ENCODE measurements around the gene WWOX.

Gene WWOX

GRCh38 chr16:78791926-78792325, 692.5 kb downstream of the WWOX start:
- no CpG with 5 or more reads among the region's 7 CpGs for WGBS (ENCODE audit: extremely low coverage, insufficient coverage, low lambda C conversion rate)

DNA sequence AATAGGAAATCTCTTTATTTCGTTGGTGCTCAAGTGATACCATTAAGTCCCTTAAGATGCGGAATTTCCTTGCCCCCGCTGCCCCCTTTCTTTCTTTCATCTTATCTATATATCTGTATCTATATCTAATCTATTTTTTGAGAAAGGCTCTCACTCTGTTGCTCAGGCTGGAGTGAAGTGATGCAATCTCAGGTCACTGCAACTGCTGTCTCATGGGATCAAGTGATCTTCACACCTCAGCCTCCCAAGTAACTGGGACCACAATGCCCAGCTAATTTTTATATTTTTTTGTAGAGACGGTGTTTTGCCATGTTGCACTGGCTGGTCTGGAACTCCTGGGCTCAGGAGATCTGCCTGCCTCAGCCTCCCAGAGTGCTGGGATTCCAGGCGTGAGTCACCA, 693.5 kb downstream of the WWOX start:
- DNase-seq, result peak; percentile 28

More at GRCh38 chr16:78791926-78792325, 692.5 kb downstream of the WWOX start:
- Histone ChIP-seq H2BK5ac (ENCODE audit: low read length) (no peak overlapping the region), H3K4me3 (ENCODE audit: low read length) (no peak overlapping the region), H2BK15ac (replicated peaks; ENCODE audit: low read depth) (no peak overlapping the region), H3K56ac (ENCODE audit: low read length) (no peak overlapping the region), H3K36me3 (ENCODE audit: control insufficient read depth, insufficient read depth, low read length) (no peaks in the 10 kb centered on the region), H3K27ac (ENCODE audit: low read depth, low read length) (no peak overlapping the region), H4K8ac (ENCODE audit: low read depth, low read length) (no peak overlapping the region), H3K4ac (ENCODE audit: low read depth, low read length) (no peak overlapping the region), H3K79me2 (ENCODE audit: control insufficient read depth, insufficient read depth, low read length) (no peaks in the 10 kb centered on the region), H4K5ac (ENCODE audit: low read length) (no peak overlapping the region), H3K9ac (ENCODE audit: low read length) (no peak overlapping the region), H3K27me3 (ENCODE audit: insufficient read depth, low read length, poor library complexity) (no peaks in the 10 kb centered on the region), H3K79me1 (ENCODE audit: low read length) (no peaks in the 10 kb centered on the region), H3K4me1 (ENCODE audit: control insufficient read depth, low read depth, low read length) (no peaks in the 10 kb centered on the region), H2BK120ac (ENCODE audit: low read depth, low read length) (no peak overlapping the region), H3K23ac (ENCODE audit: low read length) (no peak overlapping the region), H3K18ac (ENCODE audit: low read length) (no peak overlapping the region), H3K4me2 (ENCODE audit: low read length) (no peak overlapping the region), H2AK5ac (ENCODE audit: low read length) (no peak overlapping the region)
- no peak for DNase-seq

DNA sequence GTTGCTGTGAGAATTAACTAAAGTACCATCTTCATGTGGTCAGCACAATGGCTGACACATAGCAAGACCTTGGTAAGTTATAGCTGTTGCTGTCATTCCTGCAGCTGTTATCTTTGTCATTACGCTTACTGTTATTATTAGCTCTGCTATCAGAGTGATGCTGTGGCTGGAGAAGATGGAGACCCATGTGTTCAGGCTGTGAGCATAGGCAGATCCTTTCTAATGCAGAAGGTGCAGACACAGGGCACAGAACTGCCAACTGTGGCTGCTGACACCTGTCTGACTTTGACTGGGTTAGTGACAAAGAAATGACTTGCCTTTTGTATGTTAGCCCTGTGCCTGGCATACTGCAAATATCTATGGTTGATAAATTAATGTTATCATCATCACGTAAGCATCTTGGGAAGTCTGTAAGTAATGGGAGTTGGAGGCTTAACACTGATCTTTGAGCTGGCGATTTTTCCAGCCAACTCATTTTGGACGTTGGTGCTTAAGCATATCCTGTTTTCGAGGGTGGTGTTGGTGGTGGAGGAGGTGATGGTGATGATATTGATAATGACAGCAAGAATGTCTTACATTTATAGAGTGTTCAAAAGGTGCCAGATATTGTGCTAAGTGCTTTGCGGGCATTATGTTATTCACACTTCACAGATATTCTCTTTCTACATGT, 695.3 kb downstream of the WWOX start:
- Histone ChIP-seq H3K36me3 (ENCODE audit: control insufficient read depth, insufficient read depth, low read length) (no peaks in the 10 kb centered on the region), H4K8ac (ENCODE audit: low read depth, low read length) (no peak overlapping the region), H3K79me2 (ENCODE audit: control insufficient read depth, insufficient read depth, low read length) (no peaks in the 10 kb centered on the region), H3K27me3 (ENCODE audit: insufficient read depth, low read length, poor library complexity) (no peaks in the 10 kb centered on the region), H3K79me1 (ENCODE audit: low read length) (no peaks in the 10 kb centered on the region), H3K4me1 (ENCODE audit: control insufficient read depth, low read depth, low read length) (no peaks in the 10 kb centered on the region), H3K9ac (ENCODE audit: low read length) (no peak overlapping the region), H4K5ac (ENCODE audit: low read length) (no peak overlapping the region), H3K4ac (ENCODE audit: low read depth, low read length) (no peak overlapping the region), H2BK15ac (replicated peaks; ENCODE audit: low read depth) (no peak overlapping the region), H2AK5ac (ENCODE audit: low read length) (no peak overlapping the region), H3K4me2 (ENCODE audit: low read length) (no peak overlapping the region), H2BK5ac (ENCODE audit: low read length) (no peak overlapping the region), H3K23ac (ENCODE audit: low read length) (no peak overlapping the region), H3K27ac (ENCODE audit: low read depth, low read length) (no peak overlapping the region), H3K4me3 (ENCODE audit: low read length) (no peak overlapping the region), H3K56ac (ENCODE audit: low read length) (no peak overlapping the region), H3K18ac (ENCODE audit: low read length) (no peak overlapping the region), H2BK120ac (ENCODE audit: low read depth, low read length) (no peak overlapping the region)
- no peak for DNase-seq
- no CpG with 5 or more reads among the region's 6 CpGs for WGBS (ENCODE audit: extremely low coverage, insufficient coverage, low lambda C conversion rate)

More for the DNA sequence above, 693.5 kb downstream of the WWOX start:
- H2AK5ac ChIP-seq (ENCODE audit: low read length), result no peak overlapping the region
- H3K4me1 ChIP-seq (ENCODE audit: control insufficient read depth, low read depth, low read length), result no peaks in the 10 kb centered on the region
- H3K4ac ChIP-seq (ENCODE audit: low read depth, low read length), result no peak overlapping the region
- H3K18ac ChIP-seq (ENCODE audit: low read length), result no peak overlapping the region
- H2BK15ac ChIP-seq (replicated peaks; ENCODE audit: low read depth), result no peak overlapping the region
- no peak overlapping the region for H4K5ac ChIP-seq (ENCODE audit: low read length)
- no peak overlapping the region for H3K27ac ChIP-seq (ENCODE audit: low read depth, low read length)
- no peak overlapping the region for H3K9ac ChIP-seq (ENCODE audit: low read length)
- no peak overlapping the region for H3K23ac ChIP-seq (ENCODE audit: low read length)
- H2BK5ac ChIP-seq (ENCODE audit: low read length), result no peak overlapping the region
- no peak overlapping the region for H3K4me2 ChIP-seq (ENCODE audit: low read length)
- no CpG with 5 or more reads among the region's 5 CpGs for WGBS (ENCODE audit: extremely low coverage, insufficient coverage, low lambda C conversion rate)
- H4K8ac ChIP-seq (ENCODE audit: low read depth, low read length), result no peak overlapping the region
- H3K79me2 ChIP-seq (ENCODE audit: control insufficient read depth, insufficient read depth, low read length), result no peaks in the 10 kb centered on the region
- no peaks in the 10 kb centered on the region for H3K36me3 ChIP-seq (ENCODE audit: control insufficient read depth, insufficient read depth, low read length)
- H3K27me3 ChIP-seq (ENCODE audit: insufficient read depth, low read length, poor library complexity), result no peaks in the 10 kb centered on the region
- no peak overlapping the region for H2BK120ac ChIP-seq (ENCODE audit: low read depth, low read length)
- H3K4me3 ChIP-seq (ENCODE audit: low read length), result no peak overlapping the region
- H3K79me1 ChIP-seq (ENCODE audit: low read length), result no peaks in the 10 kb centered on the region
- no peak overlapping the region for H3K56ac ChIP-seq (ENCODE audit: low read length)

DNA sequence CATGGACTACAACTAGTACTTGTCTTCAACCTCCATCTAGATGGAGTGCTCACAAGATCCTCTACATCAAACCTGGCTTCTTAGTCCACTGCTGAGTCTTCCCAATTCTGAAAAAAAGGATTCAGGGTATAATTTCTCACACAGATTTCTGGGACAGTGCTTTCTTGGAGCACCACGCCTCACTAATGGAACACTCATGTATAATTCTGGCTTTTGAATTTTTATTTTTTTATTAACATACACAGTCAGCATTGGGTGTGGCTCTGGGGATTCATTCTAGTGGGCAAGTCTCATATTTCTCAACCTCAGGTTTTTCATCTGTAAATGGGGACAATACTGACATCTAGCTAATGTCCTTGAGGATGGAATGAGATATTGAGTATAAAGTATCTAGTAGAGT, 696.0 kb downstream of the WWOX start:
- no peak overlapping the region for H3K27ac ChIP-seq (ENCODE audit: low read depth, low read length)
- no peak for DNase-seq
- H3K79me2 ChIP-seq (ENCODE audit: control insufficient read depth, insufficient read depth, low read length), result no peaks in the 10 kb centered on the region
- no peak overlapping the region for H3K9ac ChIP-seq (ENCODE audit: low read length)
- H2BK5ac ChIP-seq (ENCODE audit: low read length), result no peak overlapping the region
- no peaks in the 10 kb centered on the region for H3K36me3 ChIP-seq (ENCODE audit: control insufficient read depth, insufficient read depth, low read length)
- no peak overlapping the region for H2BK15ac ChIP-seq (replicated peaks; ENCODE audit: low read depth)
- H3K4me1 ChIP-seq (ENCODE audit: control insufficient read depth, low read depth, low read length), result no peaks in the 10 kb centered on the region
- no peak overlapping the region for H4K5ac ChIP-seq (ENCODE audit: low read length)
- no peaks in the 10 kb centered on the region for H3K27me3 ChIP-seq (ENCODE audit: insufficient read depth, low read length, poor library complexity)
- WGBS (ENCODE audit: extremely low coverage, insufficient coverage, low lambda C conversion rate), result no CpG with 5 or more reads among the region's 1 CpG
- H3K18ac ChIP-seq (ENCODE audit: low read length), result no peak overlapping the region
- no peak overlapping the region for H3K4ac ChIP-seq (ENCODE audit: low read depth, low read length)
- no peak overlapping the region for H4K8ac ChIP-seq (ENCODE audit: low read depth, low read length)
- no peak overlapping the region for H3K4me2 ChIP-seq (ENCODE audit: low read length)
- no peak overlapping the region for H2AK5ac ChIP-seq (ENCODE audit: low read length)
- no peak overlapping the region for H2BK120ac ChIP-seq (ENCODE audit: low read depth, low read length)
- H3K79me1 ChIP-seq (ENCODE audit: low read length), result no peaks in the 10 kb centered on the region
- no peak overlapping the region for H3K23ac ChIP-seq (ENCODE audit: low read length)
- H3K4me3 ChIP-seq (ENCODE audit: low read length), result no peak overlapping the region
- H3K56ac ChIP-seq (ENCODE audit: low read length), result no peak overlapping the region

DNA sequence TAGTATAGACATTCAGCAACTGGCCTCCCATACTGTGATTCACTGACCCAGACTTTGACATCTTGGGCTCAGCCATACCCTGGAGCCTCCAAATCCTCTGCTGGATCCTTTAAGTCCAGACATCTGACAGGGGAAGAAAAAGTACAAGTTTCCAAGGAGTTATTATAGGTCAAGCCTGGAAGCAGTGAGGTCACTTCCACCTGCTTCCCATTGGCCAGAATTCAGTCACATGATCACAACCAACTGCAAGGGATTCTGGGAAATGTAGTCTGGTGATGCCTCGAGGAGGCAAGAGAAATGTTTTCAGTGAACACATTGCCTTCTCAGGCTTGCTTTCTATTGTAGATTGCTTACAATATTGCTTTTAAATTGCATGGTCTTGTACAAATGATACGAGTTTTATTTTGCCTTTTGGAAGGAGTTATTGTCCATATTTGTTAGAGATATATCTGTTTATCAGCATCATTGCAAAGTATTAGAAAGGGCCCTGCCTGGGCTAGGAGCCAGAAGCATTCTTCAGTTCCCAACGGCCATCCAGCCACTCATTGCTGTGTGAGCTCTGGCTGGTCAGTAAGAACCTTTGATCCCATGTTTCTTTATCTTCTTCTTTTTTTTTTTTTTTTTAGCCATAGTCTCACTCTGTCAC, 696.9 kb downstream of the WWOX start:
- Histone ChIP-seq H3K36me3 (ENCODE audit: control insufficient read depth, insufficient read depth, low read length) (no peaks in the 10 kb centered on the region), H4K8ac (ENCODE audit: low read depth, low read length) (no peak overlapping the region), H3K79me2 (ENCODE audit: control insufficient read depth, insufficient read depth, low read length) (no peaks in the 10 kb centered on the region), H3K56ac (ENCODE audit: low read length) (no peak overlapping the region), H2BK5ac (ENCODE audit: low read length) (no peak overlapping the region), H2BK120ac (ENCODE audit: low read depth, low read length) (no peak overlapping the region), H3K23ac (ENCODE audit: low read length) (no peak overlapping the region), H3K4me1 (ENCODE audit: control insufficient read depth, low read depth, low read length) (no peaks in the 10 kb centered on the region), H3K4me3 (ENCODE audit: low read length) (no peak overlapping the region), H3K27ac (ENCODE audit: low read depth, low read length) (no peak overlapping the region), H3K79me1 (ENCODE audit: low read length) (no peaks in the 10 kb centered on the region), H2AK5ac (ENCODE audit: low read length) (no peak overlapping the region), H3K4me2 (ENCODE audit: low read length) (no peak overlapping the region), H3K4ac (ENCODE audit: low read depth, low read length) (no peak overlapping the region), H3K27me3 (ENCODE audit: insufficient read depth, low read length, poor library complexity) (no peaks in the 10 kb centered on the region), H3K9ac (ENCODE audit: low read length) (no peak overlapping the region), H2BK15ac (replicated peaks; ENCODE audit: low read depth) (no peak overlapping the region), H3K18ac (ENCODE audit: low read length) (no peak overlapping the region), H4K5ac (ENCODE audit: low read length) (peak overlapping the region; percentile 26)
- peak; percentile 94 for DNase-seq
- WGBS (ENCODE audit: extremely low coverage, insufficient coverage, low lambda C conversion rate), result no CpG with 5 or more reads among the region's 3 CpGs

Measured in mesendoderm (in vitro differentiated cells).